Fibroblast of lung (primary cell): ENCODE data around the gene PPM1H.

ENCODE experiments used
- CTCF ChIP-seq, 2 donors: IDR thresholded peaks in 1 of 2; conservative IDR thresholded peaks in 1 of 2; 1 replicate in 1 of 2; 2 replicates in 1 of 2; pipeline ENCODE4 v1.5.1; 2011 to 2012; ENCODE audit warnings: low read length in 2 of 2, control low read depth in 1 of 2, inconsistent platforms in 1 of 2, low read depth in 1 of 2, mild to moderate bottlenecking in 1 of 2
- EZH2 ChIP-seq: IDR thresholded peaks from 2 replicates; pipeline ENCODE4 v1.5.1; 2012; ENCODE audit warnings: low read length, control low read depth, mild to moderate bottlenecking; ENCODE audit errors: missing control alignments

- TF ChIP-seq CTCF (conservative IDR thresholded peaks at IDR 0.05 in 1 of 2, IDR thresholded peaks at IDR 0.05 in 1 of 2; ENCODE audit: low read depth in 1 of 2, low read length in 2 of 2) (no peak), EZH2 (no peak)
Observed at GRCh38 chr12:62960324-62960723, 25.4 kb upstream of the PPM1H start.
